DND-41 (cell line): ENCODE measurements around the gene ANP32E.
"Not testable (repeated sequence)": the region's sequence is repeated elsewhere in the genome, so short reads cannot be mapped to it uniquely, and the experiment has no call there.

ENCODE experiments used
- ATAC-seq: fragments of 200-7000 bp; cut with Tn5 transposase; 3 replicates; pipeline ENCODE4 v1.9.1; 2021; ENCODE audit warnings: low read depth; ENCODE audit not compliant: insufficient read depth
- DNase-seq: peaks from one replicate; pipeline ENCODE4 v3.0.0-alpha.2; 2020
- H2AFZ ChIP-seq: 2 replicates; pipeline ENCODE4 v1.6.0; 2012; ENCODE audit warnings: low read depth, low read length
- H3K27ac ChIP-seq: 2 replicates; pipeline ENCODE4 v1.5.1; 2012; ENCODE audit warnings: low read length, inconsistent platforms
- H3K27me3 ChIP-seq: fragments of 200-600 bp; sonication (generic); 2 replicates; pipeline ENCODE4 v1.6.0; 2012; ENCODE audit warnings: low read length, mild to moderate bottlenecking, inconsistent platforms; ENCODE audit not compliant: insufficient read depth, poor library complexity
- H3K36me3 ChIP-seq: 2 replicates; pipeline ENCODE4 v1.5.1; 2012; ENCODE audit warnings: low read length, inconsistent platforms; ENCODE audit not compliant: insufficient read depth
- H3K4me1 ChIP-seq: 2 replicates; pipeline ENCODE4 v1.5.1; 2012; ENCODE audit warnings: mild to moderate bottlenecking, low read length; ENCODE audit not compliant: insufficient read depth
- H3K4me2 ChIP-seq: 2 replicates; pipeline ENCODE4 v1.6.0; 2012; ENCODE audit warnings: mild to moderate bottlenecking, moderate library complexity, low read length, inconsistent platforms; ENCODE audit not compliant: insufficient read depth
- H3K4me3 ChIP-seq, 2 experiments: fragments of 200-600 bp in 1 of 2; shearing (Covaris generic) in 1 of 2; 2 replicates each; pipeline ENCODE4 v1.5.1; 2012 to 2016; ENCODE audit warnings: inconsistent platforms in 2 of 2, low read length in 2 of 2, mild to moderate bottlenecking in 2 of 2, low read depth in 1 of 2, moderate library complexity in 1 of 2
- H3K79me2 ChIP-seq: 2 replicates; pipeline ENCODE4 v1.6.0; 2012; ENCODE audit warnings: low read length, inconsistent platforms; ENCODE audit not compliant: insufficient read depth
- H3K9ac ChIP-seq: 2 replicates; pipeline ENCODE4 v1.6.0; 2012; ENCODE audit warnings: low read depth, mild to moderate bottlenecking, inconsistent platforms, low read length, moderate library complexity
- H3K9me3 ChIP-seq: 2 replicates; pipeline ENCODE4 v1.5.1; 2012; ENCODE audit warnings: low read length, moderate library complexity, mild to moderate bottlenecking, inconsistent platforms; ENCODE audit not compliant: insufficient read depth, severe bottlenecking
- H4K20me1 ChIP-seq: 2 replicates; pipeline ENCODE4 v1.6.0; 2012; ENCODE audit warnings: low read length; ENCODE audit not compliant: insufficient read depth
- EZH2 ChIP-seq: IDR thresholded peaks from 3 replicates; pipeline ENCODE4 v1.6.1; 2012; ENCODE audit warnings: borderline replicate concordance, low read depth, mild to moderate bottlenecking, moderate library complexity, low read length, inconsistent platforms; ENCODE audit not compliant: severe bottlenecking
- TF ChIP-seq, protein P1 (sequence below): IDR thresholded peaks from 2 replicates; pipeline ENCODE4 v1.5.1; 2012; ENCODE audit warnings: borderline replicate concordance, low read length, moderate library complexity, mild to moderate bottlenecking; ENCODE audit not compliant: poor library complexity, severe bottlenecking; ENCODE audit errors: extremely low read depth

ANP32E gene

DNA sequence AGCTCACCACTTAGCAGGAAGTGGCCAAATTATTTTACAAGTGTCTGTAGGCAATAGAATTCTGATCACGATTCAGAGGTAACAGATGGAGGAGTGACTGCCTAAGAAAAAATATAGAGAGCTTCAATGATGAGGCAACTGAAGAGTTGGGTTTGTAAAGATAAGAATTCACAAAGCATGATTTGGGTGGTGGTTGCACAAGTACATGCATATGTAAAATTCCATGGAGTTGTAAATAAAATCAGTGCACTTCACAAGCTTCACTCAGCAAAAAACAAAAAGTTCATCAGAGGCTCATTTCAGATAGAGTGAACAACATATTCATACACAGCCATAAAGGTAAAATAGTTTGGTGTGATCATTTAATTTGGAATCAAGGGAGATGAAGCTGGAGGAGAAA is 10.9 kb downstream of the ANP32E start:
- H3K36me3 ChIP-seq = peaks cover 86% of the 10 kb centered on the region
- DNase-seq = no peak
- no peak overlapping the region for H2AFZ ChIP-seq
- no peaks in the 10 kb centered on the region for H3K9me3 ChIP-seq
- H3K27ac ChIP-seq = no peak overlapping the region
- no peak overlapping the region for H3K4me3 ChIP-seq
- no peaks in the 10 kb centered on the region for H3K27me3 ChIP-seq
- no peak for TF ChIP-seq EZH2
- TF ChIP-seq, protein P1, sequence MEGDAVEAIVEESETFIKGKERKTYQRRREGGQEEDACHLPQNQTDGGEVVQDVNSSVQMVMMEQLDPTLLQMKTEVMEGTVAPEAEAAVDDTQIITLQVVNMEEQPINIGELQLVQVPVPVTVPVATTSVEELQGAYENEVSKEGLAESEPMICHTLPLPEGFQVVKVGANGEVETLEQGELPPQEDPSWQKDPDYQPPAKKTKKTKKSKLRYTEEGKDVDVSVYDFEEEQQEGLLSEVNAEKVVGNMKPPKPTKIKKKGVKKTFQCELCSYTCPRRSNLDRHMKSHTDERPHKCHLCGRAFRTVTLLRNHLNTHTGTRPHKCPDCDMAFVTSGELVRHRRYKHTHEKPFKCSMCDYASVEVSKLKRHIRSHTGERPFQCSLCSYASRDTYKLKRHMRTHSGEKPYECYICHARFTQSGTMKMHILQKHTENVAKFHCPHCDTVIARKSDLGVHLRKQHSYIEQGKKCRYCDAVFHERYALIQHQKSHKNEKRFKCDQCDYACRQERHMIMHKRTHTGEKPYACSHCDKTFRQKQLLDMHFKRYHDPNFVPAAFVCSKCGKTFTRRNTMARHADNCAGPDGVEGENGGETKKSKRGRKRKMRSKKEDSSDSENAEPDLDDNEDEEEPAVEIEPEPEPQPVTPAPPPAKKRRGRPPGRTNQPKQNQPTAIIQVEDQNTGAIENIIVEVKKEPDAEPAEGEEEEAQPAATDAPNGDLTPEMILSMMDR = no peak
- peaks cover 41% of the 10 kb centered on the region for H3K79me2 ChIP-seq
- H4K20me1 ChIP-seq = no peaks in the 10 kb centered on the region
- no peak overlapping the region for H3K4me2 ChIP-seq
- no peaks in the 10 kb centered on the region for H3K4me1 ChIP-seq
- no peak overlapping the region for H3K9ac ChIP-seq
- no peak for ATAC-seq

DNA sequence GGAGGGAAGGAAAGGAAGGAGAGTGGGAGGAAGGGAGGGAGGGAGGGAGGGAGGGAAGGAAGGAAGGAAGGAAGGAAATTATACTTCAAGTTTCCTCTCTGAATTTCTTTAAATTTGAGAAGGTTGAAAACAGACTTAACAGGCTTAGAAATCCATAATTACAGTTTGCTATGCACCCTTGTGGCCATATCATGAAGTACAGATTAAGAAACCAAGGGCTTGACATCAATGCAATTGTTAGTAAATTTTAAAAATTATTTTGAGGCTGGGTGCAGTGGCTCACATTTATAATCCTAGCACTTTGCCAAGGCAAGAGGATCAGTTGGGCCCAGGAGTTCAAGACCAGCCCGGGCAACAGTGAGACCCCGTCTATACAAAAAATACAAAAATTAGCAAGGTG is 14.4 kb downstream of the ANP32E start:
- no peak overlapping the region for H2AFZ ChIP-seq
- TF ChIP-seq, protein P1 = peak; percentile 57
- no peak for TF ChIP-seq EZH2

DNA sequence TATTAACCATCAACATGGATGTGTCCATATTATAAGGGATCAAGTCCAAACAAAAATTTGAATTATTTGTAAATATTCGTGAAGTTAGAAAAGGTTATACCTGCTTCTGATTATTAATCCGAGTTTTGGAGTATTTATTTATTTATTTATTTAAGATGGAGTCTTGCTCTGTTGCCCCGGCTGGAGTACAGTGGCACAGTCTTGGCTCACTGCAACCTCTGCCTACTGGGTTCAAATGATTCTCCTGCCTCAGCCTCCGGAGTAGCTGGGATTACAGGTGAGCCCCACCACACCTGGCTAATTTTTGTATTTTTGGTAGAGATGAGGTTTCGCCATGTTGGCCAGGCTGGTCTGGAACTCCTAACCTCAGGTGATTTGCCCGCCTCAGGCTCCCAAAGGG is 20.1 kb downstream of the ANP32E start:
- not testable (repeated sequence) for H3K4me2 ChIP-seq, H3K27ac ChIP-seq, H3K9ac ChIP-seq, DNase-seq, ATAC-seq, H3K27me3 ChIP-seq, H2AFZ ChIP-seq, H4K20me1 ChIP-seq, H3K79me2 ChIP-seq, H3K9me3 ChIP-seq, H3K4me3 ChIP-seq
- Histone ChIP-seq H3K4me1 (peaks cover 14% of the 10 kb centered on the region), H3K36me3 (peaks cover 25% of the 10 kb centered on the region)

More for the DNA sequence above, 14.4 kb downstream of the ANP32E start:
- Histone ChIP-seq H3K4me3 (no peak overlapping the region), H3K79me2 (peaks cover 14% of the 10 kb centered on the region; the same call in 1 of the 2 replicates), H3K9me3 (no peaks in the 10 kb centered on the region), H3K27me3 (no peaks in the 10 kb centered on the region), H3K36me3 (peaks cover 70% of the 10 kb centered on the region), H3K4me2 (no peak overlapping the region), H4K20me1 (no peaks in the 10 kb centered on the region), H3K9ac (no peak overlapping the region), H3K27ac (no peak overlapping the region), H3K4me1 (no peaks in the 10 kb centered on the region)
- ATAC-seq (0 out of 3 replicates have a peak, but pooled peaks have one; percentile 53), DNase-seq (no peak)

DNA sequence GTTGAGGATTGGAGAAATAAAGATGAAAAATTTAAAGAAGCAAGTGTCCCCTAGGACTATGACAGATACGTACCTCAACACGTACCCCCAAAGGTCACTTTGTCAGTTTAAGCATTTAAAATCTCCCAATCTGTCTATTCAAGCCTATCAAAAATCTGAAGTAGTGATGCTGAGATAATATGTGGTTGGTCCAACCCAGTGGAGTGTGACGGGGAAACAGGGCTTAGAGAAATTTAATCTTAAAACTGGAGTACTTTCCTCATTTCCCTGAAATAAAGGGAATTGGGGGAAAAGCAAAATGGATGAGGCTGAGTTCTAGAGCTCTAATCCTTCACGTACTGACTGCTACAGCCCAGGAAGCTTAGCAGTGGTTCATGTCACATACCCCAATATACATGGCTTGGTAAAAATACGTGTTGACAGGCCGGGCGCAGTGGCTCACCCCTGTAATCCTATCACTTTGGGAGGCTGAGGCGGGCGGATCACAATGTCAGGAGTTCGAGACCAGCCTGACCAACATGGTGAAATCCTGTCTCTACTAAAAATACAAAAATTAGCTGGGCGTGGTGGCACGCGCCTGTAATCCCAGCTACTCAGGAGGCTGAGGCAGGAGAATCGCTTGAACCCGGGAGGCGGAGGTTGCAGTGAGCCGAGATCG is 21.7 kb downstream of the ANP32E start:
- Histone ChIP-seq H3K27ac (peak overlapping the region; percentile 89), H3K4me1 (peaks cover 14% of the 10 kb centered on the region), H3K4me2 (peak overlapping the region; percentile 52), H3K4me3 (peak overlapping the region in 1 of 2 experiments; percentile 50; a peak in 3 of 4 replicates), H2AFZ (peak overlapping the region; percentile 69), H3K9ac (peak overlapping the region; percentile 56)
- not testable (repeated sequence) for H4K20me1 ChIP-seq, H3K27me3 ChIP-seq, H3K36me3 ChIP-seq, H3K9me3 ChIP-seq, ATAC-seq, H3K79me2 ChIP-seq, DNase-seq
